ENCODE data around the gene MXRA8.
"Not testable (repeated sequence)": the region's sequence is repeated elsewhere in the genome, so short reads cannot be mapped to it uniquely, and the experiment has no call there.

Gene MXRA8

GRCh38 chr1:1390675-1391074, 32.3 kb upstream of the MXRA8 start:
- no peak overlapping the region for H3K4me3 ChIP-seq (replicated peaks; ENCODE audit: low read depth, low read length)
- TF ChIP-seq CTCF (IDR thresholded peaks at IDR 0.05; ENCODE audit: low read depth, low read length, missing control alignments) = no peak
- DNase-seq (ENCODE audit: extremely low read depth, low read depth) = no peak

- no peak for TF ChIP-seq CTCF (IDR thresholded peaks at IDR 0.05; ENCODE audit: low read depth, low read length, missing control alignments)
- no peak overlapping the region for H3K4me3 ChIP-seq (replicated peaks; ENCODE audit: low read depth, low read length)
- DNase-seq (ENCODE audit: extremely low read depth, low read depth) = no peak
Measured at GRCh38 chr1:1388078-1388472, 29.7 kb upstream of the MXRA8 start.

- DNase-seq (ENCODE audit: extremely low read depth, low read depth) = no peak
- no peak for TF ChIP-seq CTCF (IDR thresholded peaks at IDR 0.05; ENCODE audit: low read depth, low read length, missing control alignments)
- no peak overlapping the region for H3K4me3 ChIP-seq (replicated peaks; ENCODE audit: low read depth, low read length)
Measured at GRCh38 chr1:1387098-1388077, 29.0 kb upstream of the MXRA8 start.

GRCh38 chr1:1385931-1386330, 27.6 kb upstream of the MXRA8 start:
- DNase-seq (ENCODE audit: extremely low read depth, low read depth) = no peak
- no peak for TF ChIP-seq CTCF (IDR thresholded peaks at IDR 0.05; ENCODE audit: low read depth, low read length, missing control alignments)
- no peak overlapping the region for H3K4me3 ChIP-seq (replicated peaks; ENCODE audit: low read depth, low read length)

GRCh38 chr1:1385339-1385738, 27.0 kb upstream of the MXRA8 start:
- not testable (repeated sequence) for H3K4me3 ChIP-seq (replicated peaks; ENCODE audit: low read depth, low read length); DNase-seq (ENCODE audit: extremely low read depth, low read depth)

- no peak for TF ChIP-seq CTCF (IDR thresholded peaks at IDR 0.05; ENCODE audit: low read depth, low read length, missing control alignments)
- no peak overlapping the region for H3K4me3 ChIP-seq (replicated peaks; ENCODE audit: low read depth, low read length)
- DNase-seq (ENCODE audit: extremely low read depth, low read depth) = no peak
Measured at GRCh38 chr1:1381294-1381693, 22.9 kb upstream of the MXRA8 start.

GRCh38 chr1:1380860-1381259, 22.5 kb upstream of the MXRA8 start:
- H3K4me3 ChIP-seq (replicated peaks; ENCODE audit: low read depth, low read length) = no peak overlapping the region
- TF ChIP-seq CTCF (IDR thresholded peaks at IDR 0.05; ENCODE audit: low read depth, low read length, missing control alignments) = no peak
- DNase-seq (ENCODE audit: extremely low read depth, low read depth) = no peak

Data from HFF-Myc (cell line).